Uterus (tissue), 2 donors: ENCODE measurements around the gene ATAD3B.

ENCODE experiments used
- POLR2A ChIP-seq, 2 donors: fragments of 450-650 bp; IDR thresholded peaks; one replicate each; pipeline ENCODE4 v1.6.1; 2016; ENCODE audit warnings: antibody characterized with exemption in 2 of 2, mild to moderate bottlenecking in 1 of 2, moderate library complexity in 1 of 2
- TF ChIP-seq, protein P1 (sequence below), 4 experiments: fragments of 200-600 bp in 2 of 4; fragments of 450-650 bp in 2 of 4; sonication (generic) in 2 of 4; IDR thresholded peaks; one replicate each; pipeline ENCODE4 v1.5.1; 2016 to 2019; ENCODE audit warnings: antibody characterized with exemption in 4 of 4, mild to moderate bottlenecking in 2 of 4, moderate library complexity in 1 of 4

DNA sequence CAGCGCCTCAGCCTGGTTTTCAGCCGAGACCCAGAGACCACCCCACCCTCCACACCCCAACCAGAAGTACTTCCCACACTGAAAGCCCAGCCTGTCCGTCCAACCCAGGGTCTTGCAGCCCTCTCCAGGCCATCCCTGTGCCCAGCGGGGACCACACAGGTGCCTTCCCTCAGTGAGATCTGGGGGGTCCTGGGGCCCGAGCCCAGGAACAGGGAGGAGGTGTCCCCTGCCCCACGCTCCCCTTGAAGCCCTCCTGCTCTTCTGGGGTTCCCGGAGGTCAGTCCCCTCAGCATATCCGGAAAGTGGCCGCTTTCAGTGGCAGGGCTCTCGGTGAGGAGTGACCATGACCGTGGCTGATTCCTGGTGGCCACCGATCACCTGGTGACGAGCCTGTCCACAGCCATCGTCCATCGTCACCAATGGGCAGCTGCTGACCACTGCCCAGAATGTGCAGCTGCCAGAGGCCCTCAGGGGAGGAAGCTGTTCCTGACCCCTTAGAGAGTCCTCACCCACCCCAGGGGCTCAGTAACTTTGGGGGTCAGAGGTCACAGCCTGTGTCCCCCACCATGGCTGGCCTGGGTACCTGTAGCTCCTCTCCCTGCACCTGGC, 65.5 kb downstream of the ATAD3B start:
- TF ChIP-seq POLR2A (IDR thresholded peaks at IDR 0.05), result no peak
- TF ChIP-seq, protein P1, sequence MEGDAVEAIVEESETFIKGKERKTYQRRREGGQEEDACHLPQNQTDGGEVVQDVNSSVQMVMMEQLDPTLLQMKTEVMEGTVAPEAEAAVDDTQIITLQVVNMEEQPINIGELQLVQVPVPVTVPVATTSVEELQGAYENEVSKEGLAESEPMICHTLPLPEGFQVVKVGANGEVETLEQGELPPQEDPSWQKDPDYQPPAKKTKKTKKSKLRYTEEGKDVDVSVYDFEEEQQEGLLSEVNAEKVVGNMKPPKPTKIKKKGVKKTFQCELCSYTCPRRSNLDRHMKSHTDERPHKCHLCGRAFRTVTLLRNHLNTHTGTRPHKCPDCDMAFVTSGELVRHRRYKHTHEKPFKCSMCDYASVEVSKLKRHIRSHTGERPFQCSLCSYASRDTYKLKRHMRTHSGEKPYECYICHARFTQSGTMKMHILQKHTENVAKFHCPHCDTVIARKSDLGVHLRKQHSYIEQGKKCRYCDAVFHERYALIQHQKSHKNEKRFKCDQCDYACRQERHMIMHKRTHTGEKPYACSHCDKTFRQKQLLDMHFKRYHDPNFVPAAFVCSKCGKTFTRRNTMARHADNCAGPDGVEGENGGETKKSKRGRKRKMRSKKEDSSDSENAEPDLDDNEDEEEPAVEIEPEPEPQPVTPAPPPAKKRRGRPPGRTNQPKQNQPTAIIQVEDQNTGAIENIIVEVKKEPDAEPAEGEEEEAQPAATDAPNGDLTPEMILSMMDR (IDR thresholded peaks at IDR 0.05), result no peak
